WTC11 (cell line): ENCODE data around the gene UBC. TPM values are rescaled to one million over a fixed set of nuclear protein-coding genes. Genes with fewer than 3 reads are reported as not detected.
A peak's percentile ranks its signal among the peaks of the same experiment; 100 is the strongest.

Experiments
- ATF2 ChIP-seq: sonication (generic); formaldehyde crosslinking; IDR thresholded peaks from 2 replicates; pipeline ENCODE4 v1.8.1; 2022; ENCODE audit warnings: low read depth, missing genetic modification reagents, borderline replicate concordance
- ATF3 ChIP-seq: sonication (generic); formaldehyde crosslinking; conservative IDR thresholded peaks from 2 replicates; pipeline ENCODE4 v1.8.1; 2022; ENCODE audit warnings: mild to moderate bottlenecking, missing genetic modification reagents
- CDX4 ChIP-seq: fragments of 250-450 bp; sonication (Bioruptor Pico); IDR thresholded peaks from 2 replicates; pipeline ENCODE4 v1.9.0; 2021; ENCODE audit warnings: moderate library complexity, mild to moderate bottlenecking, inconsistent platforms, borderline replicate concordance
- CTCF ChIP-seq: fragments of 200-600 bp; IDR thresholded peaks from 2 replicates; pipeline ENCODE4 v1.8.0; 2022; ENCODE audit warnings: antibody characterized with exemption
- E2F1 ChIP-seq: sonication (generic); formaldehyde crosslinking; IDR thresholded peaks from 2 replicates; pipeline ENCODE4 v1.8.0; 2022; ENCODE audit warnings: mild to moderate bottlenecking, missing genetic modification reagents
- E2F4 ChIP-seq: sonication (generic); formaldehyde crosslinking; IDR thresholded peaks from 2 replicates; pipeline ENCODE4 v1.8.1; 2022; ENCODE audit warnings: low read depth, mild to moderate bottlenecking, moderate library complexity, missing genetic modification reagents, borderline replicate concordance
- ELF4 ChIP-seq: sonication (generic); formaldehyde crosslinking; IDR thresholded peaks from 2 replicates; pipeline ENCODE4 v1.8.1; 2022; ENCODE audit warnings: low read depth, mild to moderate bottlenecking, moderate library complexity, missing genetic modification reagents
- EMX1 ChIP-seq: fragments of 250-450 bp; sonication (Bioruptor Pico); IDR thresholded peaks from 2 replicates; pipeline ENCODE4 v1.8.0; 2021; ENCODE audit warnings: mild to moderate bottlenecking
- FOXJ3 ChIP-seq: sonication (generic); formaldehyde crosslinking; IDR thresholded peaks from 2 replicates; pipeline ENCODE4 v1.9.0; 2021; ENCODE audit warnings: missing genetic modification reagents, mild to moderate bottlenecking, borderline replicate concordance
- FOXP1 ChIP-seq: sonication (generic); formaldehyde crosslinking; IDR thresholded peaks from 2 replicates; pipeline ENCODE4 v1.8.0; 2022; ENCODE audit warnings: missing genetic modification reagents, mild to moderate bottlenecking, moderate library complexity, borderline replicate concordance
- GRHL2 ChIP-seq: fragments of 250-450 bp; sonication (Bioruptor Pico); IDR thresholded peaks from 2 replicates; pipeline ENCODE4 v1.8.0; 2022; ENCODE audit warnings: mild to moderate bottlenecking, moderate library complexity; ENCODE audit not compliant: insufficient replicate concordance, severe bottlenecking
- IRF1 ChIP-seq: sonication (generic); formaldehyde crosslinking; IDR thresholded peaks from 2 replicates; pipeline ENCODE4 v1.8.0; 2023; ENCODE audit warnings: missing genetic modification reagents
- NFATC4 ChIP-seq: fragments of 250-450 bp; sonication (Bioruptor Pico); IDR thresholded peaks from 2 replicates; pipeline ENCODE4 v1.9.0; 2021; ENCODE audit warnings: mild to moderate bottlenecking
- NR1H2 ChIP-seq: sonication (generic); formaldehyde crosslinking; IDR thresholded peaks from 2 replicates; pipeline ENCODE4 v1.9.0; 2021; ENCODE audit warnings: mild to moderate bottlenecking, moderate library complexity, missing genetic modification reagents
- SMAD3 ChIP-seq: sonication (generic); formaldehyde crosslinking; IDR thresholded peaks from 2 replicates; pipeline ENCODE4 v1.8.0; 2022; ENCODE audit warnings: missing genetic modification reagents, mild to moderate bottlenecking, borderline replicate concordance
- USF1 ChIP-seq: sonication (generic); formaldehyde crosslinking; IDR thresholded peaks from 2 replicates; pipeline ENCODE4 v1.8.0; 2022; ENCODE audit warnings: mild to moderate bottlenecking, missing genetic modification reagents
- ZNF671 ChIP-seq: fragments of 250-450 bp; sonication (Bioruptor Pico); IDR thresholded peaks from 2 replicates; pipeline ENCODE4 v1.8.0; 2021; ENCODE audit warnings: mild to moderate bottlenecking
- total RNA-seq: library from RNA; stranded (reverse); gene quantifications from 3 replicates; pipeline ENCODE4 v1.2.3, GENCODE V29; 2021
- TF ChIP-seq, protein P1 (sequence below): sonication (generic); formaldehyde crosslinking; IDR thresholded peaks from 2 replicates; pipeline ENCODE4 v1.8.0; 2022; ENCODE audit warnings: mild to moderate bottlenecking, missing genetic modification reagents
- TF ChIP-seq, protein P2 (sequence below): sonication (generic); formaldehyde crosslinking; IDR thresholded peaks from 2 replicates; pipeline ENCODE4 v1.8.1; 2023; ENCODE audit warnings: mild to moderate bottlenecking, moderate library complexity, missing genetic modification reagents
- TF ChIP-seq, protein P3 (sequence below): sonication (generic); formaldehyde crosslinking; IDR thresholded peaks from 2 replicates; pipeline ENCODE4 v1.8.1; 2023; ENCODE audit warnings: mild to moderate bottlenecking, missing genetic modification reagents

Gene UBC
- total RNA-seq, 1 experiment from 2014 or later: 530 TPM

DNA sequence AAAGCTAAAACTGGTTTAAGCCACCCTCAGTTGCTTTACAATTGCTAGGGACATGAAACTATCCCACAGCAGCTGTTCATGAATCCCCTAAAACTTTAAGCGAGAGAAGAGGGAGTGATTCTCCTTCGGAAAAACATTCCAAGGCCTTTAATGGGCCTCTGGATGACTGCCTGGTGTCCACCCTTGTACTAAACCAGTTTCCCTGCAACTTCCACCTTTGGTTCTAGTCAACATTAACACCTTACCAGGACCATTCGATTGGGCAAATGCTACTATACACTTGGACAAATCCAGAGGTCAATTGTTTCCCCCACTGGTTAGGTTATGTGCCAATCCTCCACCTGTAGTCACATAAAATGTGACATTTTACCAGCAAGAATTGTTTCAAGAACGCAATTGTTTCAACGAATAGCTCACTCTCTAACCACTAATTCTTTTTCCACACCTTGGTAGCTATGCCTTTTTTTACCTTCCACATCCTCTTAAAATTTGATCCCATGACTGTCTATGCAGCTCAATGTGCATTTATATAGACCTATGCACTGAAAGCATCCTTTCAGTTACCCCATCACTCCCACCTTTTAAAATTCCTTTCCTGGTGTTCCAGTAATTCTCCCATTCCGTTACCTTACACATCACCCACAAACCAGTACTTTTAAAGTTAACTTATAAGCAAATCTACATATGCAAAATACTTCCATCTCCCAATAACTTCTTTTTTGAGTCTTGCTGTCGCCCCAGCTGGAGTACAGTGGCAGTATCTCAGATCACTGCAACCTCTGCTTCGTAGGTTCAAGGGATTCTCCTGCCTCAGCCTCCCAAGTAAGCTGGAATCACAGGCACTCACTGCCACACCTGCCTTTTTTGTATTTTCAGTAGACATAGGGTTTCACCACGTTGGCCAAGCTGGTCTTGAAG lies 3.6 kb downstream of the UBC start (continued):
- TF ChIP-seq E2F4 (CRISPR knock-in tag) (no peak), CDX4 (no peak), E2F1 (no peak), IRF1 (CRISPR knock-in tag) (no peak), SMAD3 (CRISPR knock-in tag) (no peak), FOXP1 (CRISPR knock-in tag) (no peak), ATF2 (no peak), ZNF671 (CRISPR knock-in tag) (peak; percentile 93), NR1H2 (CRISPR knock-in tag) (no peak), FOXJ3 (CRISPR knock-in tag) (no peak), CTCF (no peak), GRHL2 (CRISPR knock-in tag) (no peak), USF1 (CRISPR knock-in tag) (no peak), NFATC4 (CRISPR knock-in tag) (peak; percentile 94), ELF4 (CRISPR knock-in tag) (no peak), EMX1 (peak; percentile 98), ATF3 (CRISPR knock-in tag) (no peak)
- TF ChIP-seq, protein P1, sequence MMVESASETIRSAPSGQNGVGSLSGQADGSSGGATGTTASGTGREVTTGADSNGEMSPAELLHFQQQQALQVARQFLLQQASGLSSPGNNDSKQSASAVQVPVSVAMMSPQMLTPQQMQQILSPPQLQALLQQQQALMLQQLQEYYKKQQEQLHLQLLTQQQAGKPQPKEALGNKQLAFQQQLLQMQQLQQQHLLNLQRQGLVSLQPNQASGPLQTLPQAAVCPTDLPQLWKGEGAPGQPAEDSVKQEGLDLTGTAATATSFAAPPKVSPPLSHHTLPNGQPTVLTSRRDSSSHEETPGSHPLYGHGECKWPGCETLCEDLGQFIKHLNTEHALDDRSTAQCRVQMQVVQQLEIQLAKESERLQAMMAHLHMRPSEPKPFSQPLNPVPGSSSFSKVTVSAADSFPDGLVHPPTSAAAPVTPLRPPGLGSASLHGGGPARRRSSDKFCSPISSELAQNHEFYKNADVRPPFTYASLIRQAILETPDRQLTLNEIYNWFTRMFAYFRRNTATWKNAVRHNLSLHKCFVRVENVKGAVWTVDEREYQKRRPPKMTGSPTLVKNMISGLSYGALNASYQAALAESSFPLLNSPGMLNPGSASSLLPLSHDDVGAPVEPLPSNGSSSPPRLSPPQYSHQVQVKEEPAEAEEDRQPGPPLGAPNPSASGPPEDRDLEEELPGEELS (CRISPR knock-in tag): no peak
- TF ChIP-seq, protein P2, sequence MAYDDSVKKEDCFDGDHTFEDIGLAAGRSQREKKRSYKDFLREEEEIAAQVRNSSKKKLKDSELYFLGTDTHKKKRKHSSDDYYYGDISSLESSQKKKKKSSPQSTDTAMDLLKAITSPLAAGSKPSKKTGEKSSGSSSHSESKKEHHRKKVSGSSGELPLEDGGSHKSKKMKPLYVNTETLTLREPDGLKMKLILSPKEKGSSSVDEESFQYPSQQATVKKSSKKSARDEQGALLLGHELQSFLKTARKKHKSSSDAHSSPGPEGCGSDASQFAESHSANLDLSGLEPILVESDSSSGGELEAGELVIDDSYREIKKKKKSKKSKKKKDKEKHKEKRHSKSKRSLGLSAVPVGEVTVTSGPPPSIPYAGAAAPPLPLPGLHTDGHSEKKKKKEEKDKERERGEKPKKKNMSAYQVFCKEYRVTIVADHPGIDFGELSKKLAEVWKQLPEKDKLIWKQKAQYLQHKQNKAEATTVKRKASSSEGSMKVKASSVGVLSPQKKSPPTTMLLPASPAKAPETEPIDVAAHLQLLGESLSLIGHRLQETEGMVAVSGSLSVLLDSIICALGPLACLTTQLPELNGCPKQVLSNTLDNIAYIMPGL: no peak
- TF ChIP-seq, protein P3, sequence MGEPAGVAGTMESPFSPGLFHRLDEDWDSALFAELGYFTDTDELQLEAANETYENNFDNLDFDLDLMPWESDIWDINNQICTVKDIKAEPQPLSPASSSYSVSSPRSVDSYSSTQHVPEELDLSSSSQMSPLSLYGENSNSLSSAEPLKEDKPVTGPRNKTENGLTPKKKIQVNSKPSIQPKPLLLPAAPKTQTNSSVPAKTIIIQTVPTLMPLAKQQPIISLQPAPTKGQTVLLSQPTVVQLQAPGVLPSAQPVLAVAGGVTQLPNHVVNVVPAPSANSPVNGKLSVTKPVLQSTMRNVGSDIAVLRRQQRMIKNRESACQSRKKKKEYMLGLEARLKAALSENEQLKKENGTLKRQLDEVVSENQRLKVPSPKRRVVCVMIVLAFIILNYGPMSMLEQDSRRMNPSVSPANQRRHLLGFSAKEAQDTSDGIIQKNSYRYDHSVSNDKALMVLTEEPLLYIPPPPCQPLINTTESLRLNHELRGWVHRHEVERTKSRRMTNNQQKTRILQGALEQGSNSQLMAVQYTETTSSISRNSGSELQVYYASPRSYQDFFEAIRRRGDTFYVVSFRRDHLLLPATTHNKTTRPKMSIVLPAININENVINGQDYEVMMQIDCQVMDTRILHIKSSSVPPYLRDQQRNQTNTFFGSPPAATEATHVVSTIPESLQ (CRISPR knock-in tag): no peak
